NCI-H2107 treated with DMSO at 0.1 percent for 48 hours (cell line): Measurements from ENCODE around the gene TMEM271.
"Not testable (repeated sequence)": the region's sequence is repeated elsewhere in the genome, so short reads cannot be mapped to it uniquely, and the experiment has no call there.

Experiments used
- DNase-seq: peaks from one replicate; lab custom pipeline; 2025; ENCODE audit not compliant: unreplicated experiment; lab: John Stamatoyannopoulos, UW

The TMEM271 gene

GRCh38 chr4:610411-611261 lies 34.5 kb upstream of the TMEM271 start:
- no peak for DNase-seq

- no peak for DNase-seq
Measured at GRCh38 chr4:609400-610050, 33.4 kb upstream of the TMEM271 start.

GRCh38 chr4:608236-608635 lies 32.1 kb upstream of the TMEM271 start:
- no peak for DNase-seq

GRCh38 chr4:605702-606425 lies 29.8 kb upstream of the TMEM271 start:
- no peak for DNase-seq

GRCh38 chr4:604131-604530 lies 28.0 kb upstream of the TMEM271 start:
- DNase-seq = no peak

GRCh38 chr4:602559-602942 lies 26.5 kb upstream of the TMEM271 start:
- no peak for DNase-seq

GRCh38 chr4:601612-602558 lies 25.8 kb upstream of the TMEM271 start:
- DNase-seq = no peak

- DNase-seq = no peak
Measured at GRCh38 chr4:600850-601515, 24.9 kb upstream of the TMEM271 start.

- DNase-seq = no peak
Measured at GRCh38 chr4:600166-600565, 24.1 kb upstream of the TMEM271 start.

GRCh38 chr4:598925-599324 lies 22.8 kb upstream of the TMEM271 start:
- no peak for DNase-seq

GRCh38 chr4:592825-593520 lies 16.9 kb upstream of the TMEM271 start:
- no peak for DNase-seq

- not testable (repeated sequence) for DNase-seq
Measured at GRCh38 chr4:592178-592577, 16.1 kb upstream of the TMEM271 start.

GRCh38 chr4:590313-590841 lies 14.3 kb upstream of the TMEM271 start:
- DNase-seq = no peak

GRCh38 chr4:589219-589963 lies 13.3 kb upstream of the TMEM271 start:
- DNase-seq = no peak

GRCh38 chr4:588351-588849 lies 12.3 kb upstream of the TMEM271 start:
- DNase-seq = no peak

- DNase-seq = no peak
Measured at GRCh38 chr4:587671-588350, 11.7 kb upstream of the TMEM271 start.

GRCh38 chr4:583820-584219 lies 7.7 kb upstream of the TMEM271 start:
- no peak for DNase-seq
